GM12892 (cell line): Measurements from ENCODE around the gene ZDHHC11B.

ENCODE experiments used
- DNase-seq: peaks from one replicate; pipeline ENCODE4 v3.0.0; 2011; ENCODE audit not compliant: insufficient read length
- FAIRE-seq: peaks from 2 replicates; lab custom pipeline; 2011; peaks lifted over from hg19 to GRCh38; lab: Jason Lieb, UNC
- POLR2A ChIP-seq: IDR thresholded peaks from 2 replicates; pipeline ENCODE4 v1.6.1; 2011; ENCODE audit warnings: low read depth, low read length, control low read depth
- POLR2AphosphoS5 ChIP-seq: IDR thresholded peaks from 2 replicates; pipeline ENCODE4 v1.6.1; 2011; ENCODE audit warnings: low read depth, low read length, control low read depth
- TAF1 ChIP-seq: IDR thresholded peaks from 2 replicates; pipeline ENCODE4 v1.6.1; 2011; ENCODE audit warnings: low read depth, mild to moderate bottlenecking, control low read depth, low read length, borderline replicate concordance

The ZDHHC11B gene

GRCh38 chr5:670396-671270 lies 113.9 kb downstream of the ZDHHC11B start:
- no peak for TF ChIP-seq TAF1
- no peak for TF ChIP-seq POLR2A
- TF ChIP-seq POLR2AphosphoS5 = no peak
- no peak for FAIRE-seq
- no peak for DNase-seq

DNA sequence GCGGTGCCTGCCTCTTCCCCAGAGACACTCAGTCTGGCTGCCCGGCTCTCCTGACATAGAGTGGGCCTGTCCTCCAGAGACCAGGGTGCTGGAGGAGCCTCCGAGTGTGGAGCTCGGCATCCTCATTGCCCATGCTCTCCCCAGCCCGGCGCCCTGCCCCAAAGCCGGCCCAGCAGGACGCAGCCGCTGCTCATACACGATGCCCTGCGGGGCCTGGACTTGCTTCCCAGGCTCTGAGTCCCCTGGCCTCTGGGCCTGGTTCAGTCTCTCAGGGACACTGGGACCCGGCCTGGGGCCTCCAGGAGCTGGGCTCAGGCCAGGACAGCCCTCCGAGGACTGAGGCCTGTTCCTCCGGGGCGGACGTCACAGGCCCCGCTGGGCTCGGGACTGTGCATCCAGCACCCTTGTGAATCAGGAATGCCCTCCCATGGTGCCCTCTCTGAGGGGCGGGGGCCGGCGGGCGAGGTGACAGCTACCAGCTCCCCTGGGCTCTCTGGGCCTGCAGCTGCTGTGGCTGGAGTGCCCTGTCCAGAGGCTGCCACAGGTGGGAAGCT lies 114.6 kb downstream of the ZDHHC11B start:
- DNase-seq = no peak
- FAIRE-seq = no peak
- TF ChIP-seq POLR2A (no peak), TAF1 (no peak), POLR2AphosphoS5 (no peak)

GRCh38 chr5:669111-669841 lies 115.3 kb downstream of the ZDHHC11B start:
- FAIRE-seq (no peak), DNase-seq (no peak)
- TF ChIP-seq POLR2AphosphoS5 (no peak), POLR2A (no peak)

- FAIRE-seq (no peak), DNase-seq (no peak)
- TF ChIP-seq TAF1 (no peak), POLR2AphosphoS5 (no peak), POLR2A (no peak)
Measured at GRCh38 chr5:668283-668995, 116.1 kb downstream of the ZDHHC11B start.

GRCh38 chr5:666816-667498 lies 117.6 kb downstream of the ZDHHC11B start:
- no peak for DNase-seq
- FAIRE-seq = no peak
- TF ChIP-seq POLR2A (no peak), TAF1 (no peak), POLR2AphosphoS5 (no peak)

DNA sequence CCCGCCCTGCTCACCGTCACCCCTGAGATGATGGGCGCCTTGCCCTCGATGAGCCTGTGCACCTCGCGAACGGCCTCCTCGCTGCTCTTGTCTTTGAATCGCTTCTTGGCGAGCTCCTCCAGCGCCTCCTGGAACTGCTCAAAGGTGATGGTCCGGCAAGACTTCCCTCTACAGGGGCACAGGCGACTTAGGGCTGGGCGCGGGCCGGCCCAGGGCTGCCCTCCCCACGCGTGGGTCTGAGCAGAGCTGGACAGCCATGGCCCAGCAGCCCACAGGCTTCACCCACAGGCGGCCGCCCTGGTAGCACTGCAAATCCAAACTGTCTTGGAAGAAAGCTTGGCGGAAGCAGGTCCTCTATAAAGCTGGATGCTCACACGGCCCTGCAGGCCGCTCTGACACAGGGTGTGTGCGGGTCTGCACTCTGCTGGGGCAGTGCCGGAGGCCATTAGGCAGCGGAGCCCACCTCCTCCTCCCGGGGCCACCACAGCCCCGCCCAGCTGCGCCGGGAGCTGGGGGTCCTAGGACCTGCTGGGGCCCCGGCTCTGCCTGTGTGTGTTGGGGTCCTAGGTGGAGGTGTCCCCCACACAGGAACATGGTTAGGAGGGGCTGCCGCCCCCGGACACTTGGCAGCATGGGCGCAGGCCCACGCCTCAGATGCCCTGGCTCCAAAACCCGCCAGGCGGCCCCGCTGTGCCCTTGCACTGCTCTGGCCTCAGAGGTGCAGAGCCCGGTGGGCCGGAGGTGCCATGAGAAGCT lies 118.4 kb downstream of the ZDHHC11B start:
- no peak for DNase-seq
- FAIRE-seq = no peak

GRCh38 chr5:665541-665955 lies 119.0 kb downstream of the ZDHHC11B start:
- FAIRE-seq = no peak
- no peak for DNase-seq
- TF ChIP-seq TAF1 (no peak), POLR2AphosphoS5 (no peak), POLR2A (no peak)

More for the DNA sequence above, 118.4 kb downstream of the ZDHHC11B start:
- TF ChIP-seq POLR2A (no peak), TAF1 (no peak), POLR2AphosphoS5 (no peak)

- DNase-seq (no peak), FAIRE-seq (no peak)
- TF ChIP-seq POLR2AphosphoS5 = no peak
- no peak for TF ChIP-seq POLR2A
- no peak for TF ChIP-seq TAF1
Measured at GRCh38 chr5:664994-665360, 119.6 kb downstream of the ZDHHC11B start.

DNA sequence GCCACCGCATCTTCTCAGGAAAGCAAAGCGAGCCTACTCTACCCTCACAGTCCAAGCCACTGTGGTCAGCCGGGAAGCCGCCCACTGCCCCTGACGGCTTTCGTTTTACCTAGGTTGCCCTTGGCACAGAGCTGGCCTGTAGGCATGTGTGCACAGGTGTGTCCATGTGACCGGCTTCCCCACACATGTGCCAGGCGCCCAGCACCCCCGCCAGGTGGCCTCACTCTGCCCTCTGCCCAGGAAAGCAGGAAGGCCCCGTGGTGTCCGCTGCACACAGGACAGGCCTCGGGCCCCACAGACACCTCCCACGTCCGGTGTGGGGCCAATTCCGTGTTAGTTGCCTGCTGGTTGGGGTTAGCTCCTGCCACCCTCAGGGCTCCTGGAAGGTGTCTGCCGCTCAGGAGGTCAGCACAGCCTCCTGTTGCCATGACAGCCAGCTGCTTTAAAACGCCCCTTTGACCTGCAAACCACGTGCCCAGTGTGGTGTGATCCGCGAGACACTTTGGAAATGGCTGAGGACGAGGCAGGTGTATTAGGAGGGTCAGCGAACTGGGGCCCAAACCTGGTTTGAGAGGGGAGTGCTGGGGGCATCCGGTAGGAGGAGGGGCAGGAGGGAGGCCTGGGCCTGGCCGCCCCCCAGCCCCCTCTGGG lies 120.1 kb downstream of the ZDHHC11B start:
- TF ChIP-seq POLR2AphosphoS5 = no peak
- TF ChIP-seq TAF1 = no peak
- no peak for TF ChIP-seq POLR2A
- no peak for DNase-seq
- no peak for FAIRE-seq
